ENCODE measurements around the gene SCAF8.
A peak's percentile ranks its signal among the peaks of the same experiment; 100 is the strongest.
"Not testable (repeated sequence)": the region's sequence is repeated elsewhere in the genome, so short reads cannot be mapped to it uniquely, and the experiment has no call there.

Gene SCAF8, protein sequence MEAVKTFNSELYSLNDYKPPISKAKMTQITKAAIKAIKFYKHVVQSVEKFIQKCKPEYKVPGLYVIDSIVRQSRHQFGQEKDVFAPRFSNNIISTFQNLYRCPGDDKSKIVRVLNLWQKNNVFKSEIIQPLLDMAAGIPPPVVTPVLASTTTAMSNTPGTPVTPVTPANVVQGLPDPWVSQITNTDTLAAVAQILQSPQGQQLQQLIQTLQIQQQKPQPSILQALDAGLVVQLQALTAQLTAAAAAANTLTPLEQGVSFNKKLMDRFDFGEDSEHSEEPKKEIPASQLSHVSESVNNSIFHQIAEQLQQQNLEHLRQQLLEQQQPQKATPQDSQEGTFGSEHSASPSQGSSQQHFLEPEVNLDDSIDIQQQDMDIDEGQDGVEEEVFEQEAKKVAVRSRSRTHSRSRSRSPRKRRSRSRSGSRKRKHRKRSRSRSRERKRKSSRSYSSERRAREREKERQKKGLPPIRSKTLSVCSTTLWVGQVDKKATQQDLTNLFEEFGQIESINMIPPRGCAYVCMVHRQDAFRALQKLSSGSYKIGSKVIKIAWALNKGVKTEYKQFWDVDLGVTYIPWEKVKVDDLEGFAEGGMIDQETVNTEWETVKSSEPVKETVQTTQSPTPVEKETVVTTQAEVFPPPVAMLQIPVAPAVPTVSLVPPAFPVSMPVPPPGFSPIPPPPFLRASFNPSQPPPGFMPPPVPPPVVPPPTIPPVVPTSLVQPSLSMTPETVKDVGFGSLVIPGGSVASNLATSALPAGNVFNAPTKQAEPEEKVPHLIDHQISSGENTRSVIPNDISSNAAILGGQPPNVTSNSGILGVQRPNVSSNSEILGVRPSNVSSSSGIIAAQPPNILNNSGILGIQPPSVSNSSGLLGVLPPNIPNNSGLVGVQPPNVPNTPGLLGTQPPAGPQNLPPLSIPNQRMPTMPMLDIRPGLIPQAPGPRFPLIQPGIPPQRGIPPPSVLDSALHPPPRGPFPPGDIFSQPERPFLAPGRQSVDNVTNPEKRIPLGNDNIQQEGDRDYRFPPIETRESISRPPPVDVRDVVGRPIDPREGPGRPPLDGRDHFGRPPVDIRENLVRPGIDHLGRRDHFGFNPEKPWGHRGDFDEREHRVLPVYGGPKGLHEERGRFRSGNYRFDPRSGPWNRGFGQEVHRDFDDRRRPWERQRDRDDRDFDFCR (N-terminal part only)

DNA sequence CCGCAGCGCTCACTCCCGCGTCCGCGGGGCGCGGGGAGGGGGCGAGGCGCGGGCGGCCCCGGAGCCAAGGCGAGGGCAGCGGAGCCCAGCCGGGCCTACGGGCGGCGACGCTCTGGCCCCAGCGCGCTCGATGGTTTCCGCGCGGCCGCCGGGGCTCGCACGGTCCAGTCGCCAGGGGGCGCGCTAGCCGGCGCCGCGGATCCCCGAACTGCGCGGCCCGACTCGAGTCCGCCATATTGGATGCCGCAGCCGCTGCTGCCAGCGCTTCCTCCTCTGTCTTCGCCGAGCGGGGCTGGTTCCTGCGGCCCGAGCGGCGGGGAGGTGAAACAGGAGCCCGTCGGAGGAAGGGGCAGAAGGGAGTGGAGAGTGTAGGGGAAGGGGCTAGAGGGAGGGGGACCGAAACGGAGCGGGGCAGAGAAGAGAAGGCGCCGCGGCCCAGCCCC lies at the start of gene SCAF8:
Gene SCAF8, plus strand, starts transcription at position 234 of the 443 bp plus-strand sequence. CDS start 485 bp downstream, outside the sequence.
- peak; percentile 68 to 74 for DNase-seq (ENCODE audit: low read depth in 2 of 2)

GRCh38 chr6:154683756-154684523 lies 49.3 kb upstream of the SCAF8 start:
- no peak for DNase-seq (ENCODE audit: low read depth in 2 of 2)

GRCh38 chr6:154686162-154686561 lies 47.1 kb upstream of the SCAF8 start:
- DNase-seq (ENCODE audit: low read depth in 2 of 2) = no peak

DNA sequence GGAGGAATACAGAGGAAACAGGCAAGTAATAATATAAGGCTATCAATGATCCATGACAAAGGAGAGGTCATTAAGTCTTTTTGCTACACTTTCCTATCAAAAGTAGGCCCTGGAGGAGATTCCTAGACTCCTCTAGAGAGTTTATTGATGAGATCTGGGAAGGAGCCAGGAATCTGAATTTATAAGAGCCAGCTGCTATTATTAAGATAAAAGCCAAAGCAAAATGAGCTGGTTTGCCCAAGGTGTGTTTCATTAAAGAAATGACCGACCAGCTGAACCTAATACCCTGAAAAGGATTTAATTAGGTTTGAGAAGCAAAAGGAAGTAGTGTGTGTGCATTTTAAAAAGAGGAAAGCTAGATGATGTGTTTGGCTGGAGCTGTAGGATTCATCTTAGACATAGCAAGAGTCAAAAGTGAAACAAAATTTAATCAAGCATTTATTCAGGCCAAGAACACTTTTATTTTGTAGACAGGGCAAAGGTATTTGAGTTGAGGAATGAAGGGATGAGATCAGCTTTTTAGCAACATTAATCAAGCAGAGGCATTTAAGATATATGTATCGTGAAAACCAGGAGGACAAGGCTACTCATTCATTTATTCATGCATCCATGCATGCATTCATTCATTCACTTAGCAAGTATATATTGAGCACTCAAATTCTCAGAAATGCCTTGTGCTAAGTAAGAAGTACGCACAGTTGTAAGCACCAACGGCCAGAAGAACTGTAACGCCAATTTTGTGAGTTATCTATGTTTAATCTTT lies 43.5 kb upstream of the SCAF8 start:
- DNase-seq (ENCODE audit: low read depth in 2 of 2) = no peak

DNA sequence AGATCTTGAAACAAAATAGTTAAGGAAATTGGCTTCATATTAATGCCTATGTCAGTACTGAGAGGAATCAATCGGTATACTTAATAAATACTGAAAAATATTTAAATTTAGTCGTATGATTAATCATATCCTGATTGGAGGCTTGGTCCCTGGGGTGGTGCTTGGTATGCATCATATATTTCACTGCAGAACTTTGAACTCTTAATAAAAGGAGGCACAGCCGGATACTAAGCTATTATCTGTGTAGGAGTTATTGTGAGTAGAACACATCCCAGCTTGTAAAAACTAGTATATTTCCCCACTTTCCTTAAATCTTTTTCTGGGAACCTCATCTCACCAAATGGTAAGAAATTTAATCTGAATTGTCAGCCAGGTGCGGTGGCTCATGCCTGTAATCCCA lies 42.4 kb upstream of the SCAF8 start:
- no peak for DNase-seq (ENCODE audit: low read depth in 2 of 2)

GRCh38 chr6:154696661-154697060 lies 36.6 kb upstream of the SCAF8 start:
- DNase-seq (ENCODE audit: low read depth in 2 of 2) = no peak

DNA sequence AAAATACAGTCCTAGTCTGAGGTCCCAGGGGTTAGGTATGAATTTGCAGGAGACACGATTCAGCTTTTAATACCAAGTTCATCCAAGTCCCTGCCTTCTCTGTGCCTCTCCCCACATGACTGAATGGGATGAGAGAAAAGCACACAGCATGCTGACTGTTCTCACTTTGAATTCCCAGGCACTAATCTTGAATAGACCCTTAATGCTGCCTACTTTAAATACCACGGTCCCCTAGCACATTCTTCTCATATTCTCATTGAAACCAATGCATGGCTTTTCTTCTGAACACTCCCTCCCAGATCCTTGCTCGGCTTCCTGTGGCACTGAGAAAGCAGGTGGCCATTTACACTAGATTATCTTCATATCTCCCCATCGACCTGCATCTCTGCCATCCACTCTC lies 30.1 kb upstream of the SCAF8 start:
- DNase-seq (ENCODE audit: low read depth in 2 of 2) = no peak

DNA sequence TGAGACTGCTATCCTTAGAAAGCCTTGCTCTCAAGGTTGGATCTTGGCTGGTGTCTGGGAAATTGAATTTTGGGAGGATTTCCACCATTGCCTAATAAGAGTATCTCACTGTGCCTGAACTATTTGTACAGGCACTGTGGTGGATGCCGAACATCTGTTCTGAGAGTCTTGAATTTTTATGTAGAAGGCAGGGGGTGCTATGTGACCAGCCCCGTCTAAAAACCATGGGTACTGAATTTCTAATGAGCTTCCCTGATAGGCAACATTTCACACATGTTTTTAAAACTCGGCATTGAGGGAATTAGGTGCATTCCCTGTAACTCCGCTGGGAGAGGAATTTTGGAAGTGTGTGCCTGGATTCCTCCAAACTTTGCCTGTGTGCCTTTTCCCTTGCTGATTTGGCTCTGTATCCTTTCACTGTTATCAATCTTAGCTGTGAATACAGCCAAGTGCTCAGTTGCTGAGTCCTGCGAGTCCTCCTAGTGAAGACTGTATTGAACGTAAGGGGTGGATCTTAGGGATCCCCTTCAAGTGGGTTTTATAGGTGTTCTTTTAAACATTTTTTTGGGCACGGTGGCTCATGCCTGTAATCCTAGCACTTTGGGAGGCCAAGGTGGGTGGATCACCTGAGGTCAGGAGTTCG lies 27.6 kb upstream of the SCAF8 start:
- DNase-seq (ENCODE audit: low read depth in 2 of 2) = no peak

GRCh38 chr6:154706389-154706788 lies 26.8 kb upstream of the SCAF8 start:
- DNase-seq (ENCODE audit: low read depth in 2 of 2) = no peak

DNA sequence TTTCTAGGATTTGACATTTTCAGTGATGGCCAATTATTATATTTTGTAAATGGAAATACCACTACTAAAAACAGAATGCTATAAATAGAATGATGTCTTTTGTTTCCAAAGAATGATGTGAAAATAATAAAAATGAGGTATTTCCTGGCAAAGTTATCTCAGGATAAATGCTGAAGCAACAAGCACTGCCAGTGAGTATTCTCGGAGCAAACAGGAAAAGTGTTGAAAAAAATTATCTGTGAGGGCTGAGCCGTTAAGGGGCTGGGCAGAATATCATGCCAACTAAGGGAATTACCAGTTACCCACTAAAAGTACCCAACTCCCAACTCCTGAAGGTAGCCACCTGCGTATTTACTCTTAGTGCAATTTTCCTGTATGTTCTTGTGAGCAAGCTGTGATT lies 23.6 kb upstream of the SCAF8 start:
- no peak for DNase-seq (ENCODE audit: low read depth in 2 of 2)

DNA sequence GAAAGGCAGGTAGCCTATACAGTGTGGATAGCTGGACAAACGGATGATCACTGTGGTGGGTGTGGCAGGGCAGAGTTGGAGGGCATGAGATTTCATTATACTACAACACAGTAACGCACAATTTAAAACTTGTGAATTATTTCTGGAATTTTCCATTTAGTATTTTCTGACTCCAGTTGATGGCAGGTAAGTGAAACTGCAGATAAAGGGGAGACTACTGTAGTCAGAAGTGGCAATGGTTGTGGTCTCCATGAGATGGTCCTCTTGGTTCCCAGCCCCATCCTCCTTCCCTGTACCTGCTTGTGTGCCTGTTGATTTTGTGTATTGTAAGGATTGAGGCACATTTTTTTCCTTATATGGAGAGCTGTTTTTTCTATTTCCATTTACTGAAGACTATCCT lies 22.5 kb upstream of the SCAF8 start:
- no peak for DNase-seq (ENCODE audit: low read depth in 2 of 2)

- no peak for DNase-seq (ENCODE audit: low read depth in 2 of 2)
Measured at GRCh38 chr6:154715446-154715845, 17.8 kb upstream of the SCAF8 start.

- DNase-seq (ENCODE audit: low read depth in 2 of 2) = not testable (repeated sequence)
Measured at GRCh38 chr6:154716350-154716749, 16.9 kb upstream of the SCAF8 start.

DNA sequence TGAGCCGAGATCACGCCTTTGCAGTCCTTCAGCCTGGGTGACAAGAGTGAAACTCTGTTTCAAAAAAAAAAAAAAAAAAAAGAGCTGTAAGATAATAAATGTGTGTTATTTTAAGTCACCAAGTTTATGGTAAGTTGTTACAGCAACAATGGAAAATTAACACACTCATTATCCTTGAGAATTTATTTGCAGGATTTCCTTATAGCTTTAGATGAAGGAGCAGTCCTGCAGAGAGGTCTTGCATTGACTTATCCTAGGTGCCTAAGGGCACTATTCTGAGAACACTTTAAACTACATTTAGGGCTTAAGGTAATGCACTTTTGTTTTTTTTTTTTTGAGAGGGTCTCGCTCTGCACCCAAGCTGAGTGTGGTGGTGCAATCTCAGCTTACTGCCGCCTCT lies 13.8 kb upstream of the SCAF8 start:
- DNase-seq (ENCODE audit: low read depth in 2 of 2) = no peak

DNA sequence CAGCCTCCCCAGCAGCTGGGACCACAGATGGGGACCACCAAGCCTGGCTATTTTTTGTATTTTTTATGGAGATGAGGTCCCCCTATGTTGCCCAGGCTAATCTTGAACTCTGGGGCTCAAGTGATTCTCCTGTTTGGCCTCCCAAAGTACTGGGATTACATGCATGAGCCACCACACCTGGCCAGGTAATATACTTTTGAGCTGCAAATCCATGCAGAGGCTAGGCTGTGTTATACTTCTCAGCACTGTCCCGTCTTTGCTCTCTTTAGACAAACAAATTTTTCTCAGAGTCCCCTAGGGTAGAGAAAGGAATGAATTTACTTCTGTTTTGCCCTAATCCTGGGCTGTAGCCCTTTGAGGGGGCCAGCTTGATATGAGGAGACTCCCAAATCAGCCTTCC lies 13.4 kb upstream of the SCAF8 start:
- no peak for DNase-seq (ENCODE audit: low read depth in 2 of 2)

- no peak for DNase-seq (ENCODE audit: low read depth in 2 of 2)
Measured at GRCh38 chr6:154721460-154721859, 11.8 kb upstream of the SCAF8 start.

DNA sequence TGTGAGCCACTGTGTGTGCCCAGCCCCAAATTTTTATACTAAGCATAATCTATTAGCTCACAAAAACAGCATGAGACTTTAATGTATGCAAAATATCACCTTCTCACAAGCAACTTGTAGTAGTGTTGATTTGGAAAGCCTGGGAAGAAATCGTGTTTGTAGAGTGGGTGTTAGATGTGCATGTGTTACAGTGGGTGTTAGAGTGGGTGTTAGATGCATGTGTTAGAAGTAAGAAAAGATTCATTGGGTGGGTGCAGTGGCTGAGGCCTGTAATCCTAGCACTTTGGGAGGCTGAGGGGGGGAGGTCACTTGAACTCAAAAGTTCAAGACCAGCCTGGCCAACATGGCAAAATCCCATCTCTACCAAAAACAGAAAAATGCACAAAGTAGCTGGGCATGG lies 6.3 kb upstream of the SCAF8 start:
- DNase-seq (ENCODE audit: low read depth in 2 of 2) = no peak

DNA sequence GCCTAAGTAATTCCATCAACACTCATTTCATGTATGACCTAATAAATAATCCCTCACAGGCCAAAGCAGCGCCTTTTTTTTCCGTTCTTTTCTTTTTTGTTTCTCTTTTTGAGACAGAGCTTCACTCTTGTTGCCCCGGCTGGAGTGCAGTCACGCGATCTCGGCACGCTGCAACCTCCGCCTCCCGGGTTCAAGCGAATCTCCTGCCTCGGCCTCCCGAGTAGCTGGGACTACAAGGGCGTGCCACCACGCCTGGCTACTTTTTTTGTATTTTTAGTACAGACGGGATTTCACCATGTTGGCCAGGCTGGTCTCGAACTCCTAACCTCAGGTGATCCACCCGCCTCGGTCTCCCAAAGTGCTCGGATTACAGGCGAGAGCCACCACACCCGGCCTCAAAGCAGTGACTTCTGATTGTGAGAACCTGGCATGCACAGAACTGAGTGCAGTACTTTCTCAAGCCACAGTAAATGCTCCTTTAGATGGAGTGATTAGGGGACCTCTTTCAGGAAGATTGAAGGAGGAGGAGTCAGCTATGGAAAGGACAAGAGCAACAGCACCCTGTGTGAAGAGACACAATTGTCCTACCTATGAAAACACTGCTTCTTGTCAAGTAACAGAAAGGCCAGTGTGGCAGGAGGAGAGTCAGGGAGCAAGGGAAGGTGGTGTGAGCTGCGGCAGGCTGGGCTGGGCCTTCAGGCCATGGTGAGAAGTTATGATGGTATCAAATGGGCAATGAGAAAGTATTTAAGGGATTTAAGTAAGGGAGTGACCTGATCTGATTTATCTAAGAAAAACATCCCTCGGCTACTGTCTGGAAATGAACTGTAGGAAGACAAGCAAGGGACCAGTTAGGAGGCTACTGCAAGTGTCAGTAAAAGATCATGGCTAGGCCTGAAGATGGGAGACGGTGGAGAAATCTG lies 1.7 kb upstream of the SCAF8 start:
- DNase-seq (ENCODE audit: low read depth in 2 of 2) = no peak

DNA sequence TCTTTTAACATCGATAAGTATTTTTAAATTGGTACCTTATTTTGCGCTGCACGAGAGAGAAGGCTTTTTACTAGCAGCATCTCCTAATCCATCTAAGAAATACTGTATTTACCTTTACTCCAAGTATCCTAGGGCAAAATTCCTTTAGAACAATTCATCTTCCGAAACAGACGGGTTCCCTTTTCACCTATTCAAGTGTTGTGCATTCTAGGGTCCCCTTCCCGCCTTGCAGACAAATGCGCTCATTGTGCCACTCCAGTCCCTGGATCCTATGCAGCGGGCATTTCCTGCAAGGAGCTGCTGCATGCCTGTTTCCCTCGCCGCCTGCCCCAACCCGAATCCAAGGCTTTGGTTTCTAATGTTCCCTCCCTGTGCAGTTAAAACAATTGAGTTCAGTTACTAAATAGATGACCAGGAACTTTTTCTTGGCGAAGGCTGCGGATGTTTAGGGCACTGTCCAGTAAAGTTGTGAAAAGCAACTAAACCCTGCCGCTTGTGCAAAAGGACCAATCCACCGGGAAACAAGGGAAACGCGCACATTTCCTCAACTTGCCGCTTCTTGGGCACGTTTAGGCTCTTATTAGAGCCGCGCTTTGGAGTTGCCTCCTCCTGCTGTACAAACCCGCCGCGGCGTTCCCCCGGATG lies 556 bp upstream of the SCAF8 start:
- no peak for DNase-seq (ENCODE audit: low read depth in 2 of 2)

Measured in stimulated activated CD4-positive, alpha-beta T cell treated with anti-CD3 and anti-CD28 coated beads, Interleukin-12 subunit alpha, Interleukin-12 subunit beta, amount 100 ng/mL, for 24 hours (primary cell).